ENCODE data around the gene ACADS. TPM values are rescaled to one million over a fixed set of nuclear protein-coding genes. Genes with fewer than 3 reads are reported as not detected.

Gene ACADS
- total RNA-seq, 1 donor from 2014 or later: 14.1 TPM

DNA sequence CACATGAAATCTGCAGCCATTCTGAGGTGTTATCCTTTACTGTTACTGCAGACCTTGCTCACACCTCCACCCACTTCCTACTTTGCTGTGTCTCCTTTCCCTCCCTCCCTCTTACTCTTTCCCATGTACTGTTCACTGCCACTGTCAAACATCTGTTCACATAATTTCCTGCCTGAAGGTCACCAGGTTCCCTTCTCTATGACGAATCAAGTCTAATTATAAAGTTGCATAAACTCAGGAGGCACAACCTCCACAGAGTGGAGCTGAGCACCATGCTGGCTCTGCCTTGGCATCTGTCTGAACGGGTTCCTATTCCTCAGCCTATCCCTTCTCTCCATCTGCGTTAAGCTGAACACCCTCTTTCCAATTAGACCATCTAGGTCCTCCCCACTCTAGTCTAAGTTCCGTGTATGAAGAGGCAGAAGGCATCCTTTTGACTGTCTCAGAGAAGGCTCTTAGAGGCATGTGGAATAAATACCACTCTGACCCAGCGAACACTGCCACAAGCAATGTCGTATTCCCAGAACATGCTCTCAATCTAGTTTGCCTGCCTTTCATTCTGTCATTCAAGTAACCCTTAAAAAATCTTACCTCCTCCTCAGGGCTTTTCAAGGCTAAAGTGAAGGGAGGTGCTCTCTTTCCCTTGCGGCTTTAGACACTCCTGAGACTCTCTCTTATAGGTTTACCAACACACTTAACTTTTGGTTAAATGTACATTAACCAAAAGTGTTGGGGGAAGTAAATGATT is 48.7 kb downstream of the ACADS start:
- Histone ChIP-seq H3K9me3 (ENCODE audit: control insufficient read depth in 3 of 3, low read length in 3 of 3) (no peaks in the 10 kb centered on the region), H3K27ac (ENCODE audit: low read depth, low read length) (peak overlapping the region; percentile 43), H3K9ac (ENCODE audit: low read depth in 1 of 3, low read length in 3 of 3) (no peak overlapping the region), H3K27me3 (ENCODE audit: control insufficient read depth in 3 of 3, insufficient read depth in 3 of 3, low read length in 3 of 3) (no peaks in the 10 kb centered on the region), H3K36me3 (ENCODE audit: control insufficient read depth in 3 of 3, insufficient read depth in 3 of 3, low read length in 3 of 3) (peaks cover 0 to 9% (median 8%) of the 10 kb centered on the region in 3 donors), H3K4me3 (ENCODE audit: low read length in 3 of 3) (no peak overlapping the region), H3K4me1 (ENCODE audit: control insufficient read depth in 3 of 3, insufficient read depth in 3 of 3, low read length in 3 of 3) (peaks cover 8 to 16% (median 14%) of the 10 kb centered on the region in 3 donors)

DNA sequence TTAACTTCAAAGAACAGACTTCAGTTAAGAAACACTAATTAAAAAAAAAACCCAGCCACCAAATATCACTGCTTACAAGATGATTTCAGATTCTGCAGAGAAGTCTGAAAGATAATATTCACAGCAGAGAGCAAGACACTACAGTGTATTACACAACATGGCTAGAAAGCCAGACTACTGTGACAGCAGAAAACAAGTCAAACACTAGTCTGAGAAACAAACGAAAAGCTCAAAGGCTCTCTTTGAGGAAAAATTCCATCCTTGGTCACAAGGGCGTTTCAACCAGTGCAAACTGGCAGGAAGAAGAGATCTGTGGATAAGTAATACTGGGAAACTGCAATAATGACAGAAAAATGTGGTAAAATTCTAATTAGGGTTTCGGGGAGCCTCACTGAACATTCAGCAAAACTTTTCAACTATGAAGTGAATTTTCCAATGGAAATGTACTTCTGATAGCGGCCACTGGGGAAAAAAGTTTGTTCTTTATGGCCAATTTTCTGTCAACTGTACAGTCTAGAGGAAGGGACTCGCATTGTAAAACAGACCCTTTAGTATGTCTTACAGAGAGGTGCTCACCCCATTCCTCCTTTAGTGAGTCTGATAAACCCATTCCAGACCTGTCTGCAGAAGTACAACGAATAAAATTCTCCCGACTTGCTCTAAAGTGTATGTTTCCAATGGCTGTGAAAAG is 50.4 kb downstream of the ACADS start:
- Histone ChIP-seq H3K36me3 (ENCODE audit: control insufficient read depth in 3 of 3, insufficient read depth in 3 of 3, low read length in 3 of 3) (peaks cover 0 to 10% (median 10%) of the 10 kb centered on the region in 3 donors), H3K9me3 (ENCODE audit: control insufficient read depth in 3 of 3, low read length in 3 of 3) (no peaks in the 10 kb centered on the region), H3K4me1 (ENCODE audit: control insufficient read depth in 3 of 3, insufficient read depth in 3 of 3, low read length in 3 of 3) (peaks cover 8 to 16% (median 14%) of the 10 kb centered on the region in 3 donors), H3K27me3 (ENCODE audit: control insufficient read depth in 3 of 3, insufficient read depth in 3 of 3, low read length in 3 of 3) (no peaks in the 10 kb centered on the region), H3K27ac (ENCODE audit: low read depth, low read length) (no peak overlapping the region), H3K4me3 (ENCODE audit: low read length in 3 of 3) (no peak overlapping the region), H3K9ac (ENCODE audit: low read depth in 1 of 3, low read length in 3 of 3) (no peak overlapping the region)

DNA sequence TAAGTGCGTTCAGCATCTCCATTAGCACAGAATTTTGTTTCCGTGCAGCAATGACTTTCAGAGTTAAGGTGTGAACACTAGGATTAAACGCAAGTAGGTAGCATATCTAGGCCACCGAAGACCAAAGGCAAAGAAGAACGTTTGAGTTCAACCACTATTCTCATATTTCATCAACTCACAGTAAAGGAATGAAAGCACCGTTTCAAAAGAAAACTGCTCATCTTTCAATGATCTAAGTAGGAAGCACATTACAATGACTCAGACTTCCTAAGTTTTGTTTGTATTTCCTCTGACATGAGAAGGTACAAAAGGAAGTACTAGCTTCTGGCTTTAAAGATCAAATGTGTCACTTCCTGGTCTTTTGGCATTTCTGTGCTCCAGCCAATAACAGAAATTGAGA is 57.6 kb downstream of the ACADS start:
- no peaks in the 10 kb centered on the region for H3K4me1 ChIP-seq (ENCODE audit: control insufficient read depth in 3 of 3, insufficient read depth in 3 of 3, low read length in 3 of 3)
- H3K36me3 ChIP-seq (ENCODE audit: control insufficient read depth in 3 of 3, insufficient read depth in 3 of 3, low read length in 3 of 3): peaks cover 8 to 29% (median 20%) of the 10 kb centered on the region in 3 donors
- H3K4me3 ChIP-seq (ENCODE audit: low read length in 3 of 3): no peak overlapping the region
- no peaks in the 10 kb centered on the region for H3K27me3 ChIP-seq (ENCODE audit: control insufficient read depth in 3 of 3, insufficient read depth in 3 of 3, low read length in 3 of 3)
- H3K27ac ChIP-seq (ENCODE audit: low read depth, low read length): no peak overlapping the region
- H3K9ac ChIP-seq (ENCODE audit: low read depth in 1 of 3, low read length in 3 of 3): no peak overlapping the region
- no peaks in the 10 kb centered on the region for H3K9me3 ChIP-seq (ENCODE audit: control insufficient read depth in 3 of 3, low read length in 3 of 3)

DNA sequence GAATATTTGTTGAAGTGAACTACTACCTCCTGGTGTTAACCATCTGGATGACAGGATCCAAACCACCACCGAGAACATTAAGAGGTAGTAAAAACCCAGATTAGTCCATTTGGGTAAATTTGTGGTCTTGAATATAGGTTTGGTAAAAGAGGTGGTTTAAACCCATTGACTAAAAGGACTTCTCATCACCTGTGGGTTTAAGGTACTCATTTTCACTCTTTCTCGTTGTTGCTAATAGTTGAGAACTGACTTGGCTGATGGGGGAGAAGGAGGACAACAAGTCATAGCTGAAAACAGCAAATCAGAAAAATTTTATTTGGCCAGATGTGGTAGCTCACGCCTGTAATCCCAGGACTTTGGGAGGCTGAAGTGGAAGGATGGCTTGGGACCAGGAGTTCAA is 59.2 kb downstream of the ACADS start:
- no peaks in the 10 kb centered on the region for H3K27me3 ChIP-seq (ENCODE audit: control insufficient read depth in 3 of 3, insufficient read depth in 3 of 3, low read length in 3 of 3)
- no peak overlapping the region for H3K27ac ChIP-seq (ENCODE audit: low read depth, low read length)
- H3K9ac ChIP-seq (ENCODE audit: low read depth in 1 of 3, low read length in 3 of 3): no peak overlapping the region
- no peaks in the 10 kb centered on the region for H3K9me3 ChIP-seq (ENCODE audit: control insufficient read depth in 3 of 3, low read length in 3 of 3)
- H3K4me1 ChIP-seq (ENCODE audit: control insufficient read depth in 3 of 3, insufficient read depth in 3 of 3, low read length in 3 of 3): no peaks in the 10 kb centered on the region
- peaks cover 8 to 27% (median 14%) of the 10 kb centered on the region in 3 donors for H3K36me3 ChIP-seq (ENCODE audit: control insufficient read depth in 3 of 3, insufficient read depth in 3 of 3, low read length in 3 of 3)
- H3K4me3 ChIP-seq (ENCODE audit: low read length in 3 of 3): no peak overlapping the region

DNA sequence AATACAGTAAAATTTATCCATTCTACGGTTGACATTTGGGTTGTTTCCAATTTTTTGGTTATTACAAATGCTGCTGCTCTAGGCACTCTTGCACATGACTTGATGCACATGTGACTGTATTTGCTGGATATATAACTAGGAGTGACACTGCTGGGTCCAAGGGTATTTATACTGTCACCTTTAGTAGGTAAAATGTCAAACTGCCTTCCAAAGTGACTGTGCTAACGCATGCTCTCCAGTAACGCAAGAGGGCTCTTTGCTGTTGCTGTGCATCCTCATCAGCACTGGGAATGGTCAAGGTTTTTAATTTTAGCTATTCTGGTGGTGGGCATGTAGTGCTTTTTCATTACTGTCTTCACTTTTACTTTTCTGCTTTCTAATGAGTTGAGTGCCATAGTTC is 62.3 kb downstream of the ACADS start:
- H3K4me3 ChIP-seq (ENCODE audit: low read length in 3 of 3): no peak overlapping the region
- H3K4me1 ChIP-seq (ENCODE audit: control insufficient read depth in 3 of 3, insufficient read depth in 3 of 3, low read length in 3 of 3): no peaks in the 10 kb centered on the region
- no peaks in the 10 kb centered on the region for H3K27me3 ChIP-seq (ENCODE audit: control insufficient read depth in 3 of 3, insufficient read depth in 3 of 3, low read length in 3 of 3)
- no peak overlapping the region for H3K27ac ChIP-seq (ENCODE audit: low read depth, low read length)
- peaks cover 2 to 14% (median 7%) of the 10 kb centered on the region in 3 donors for H3K36me3 ChIP-seq (ENCODE audit: control insufficient read depth in 3 of 3, insufficient read depth in 3 of 3, low read length in 3 of 3)
- H3K9ac ChIP-seq (ENCODE audit: low read depth in 1 of 3, low read length in 3 of 3): no peak overlapping the region
- no peaks in the 10 kb centered on the region for H3K9me3 ChIP-seq (ENCODE audit: control insufficient read depth in 3 of 3, low read length in 3 of 3)

Other genes with a start within 250 kb of the ACADS start
- 162 TPM for gene DYNLL1, start 229.7 kb upstream of the ACADS start, total RNA-seq
- gene COQ5, start 196.7 kb upstream of the ACADS start, total RNA-seq: 29.7 TPM
- gene RNF10, start 191.5 kb upstream of the ACADS start, total RNA-seq: 118 TPM
- 29.2 TPM for gene POP5, start 144.4 kb upstream of the ACADS start, total RNA-seq
- 0.52 TPM for gene CABP1, start 85.2 kb upstream of the ACADS start, total RNA-seq
- gene MLEC, start 38.7 kb upstream of the ACADS start, total RNA-seq: 50.6 TPM
- gene UNC119B, start 15.4 kb upstream of the ACADS start, total RNA-seq: 7.3 TPM
- 10.4 TPM for gene SPPL3, start 178.5 kb downstream of the ACADS start, total RNA-seq

Data from skeletal muscle tissue (tissue), 4 donors.